SU-DHL-6 (cell line): Measurements from ENCODE around the gene SOX15.

ENCODE experiments used
- H2AFZ ChIP-seq: fragments of 200-600 bp; sonication (generic); 2 replicates; pipeline ENCODE4 v1.6.1; 2014; ENCODE audit warnings: low read depth, mild to moderate bottlenecking, moderate library complexity, mixed read lengths, antibody characterized with exemption, low read length; ENCODE audit not compliant: severe bottlenecking
- H3F3A ChIP-seq: fragments of 200-600 bp; shearing (Covaris generic); 2 replicates; pipeline ENCODE4 v1.6.0; 2016; ENCODE audit warnings: antibody characterized with exemption, mild to moderate bottlenecking; ENCODE audit not compliant: insufficient read depth
- H3K27ac ChIP-seq: fragments of 200-600 bp; sonication (generic); 2 replicates; pipeline ENCODE4 v1.5.1; 2016; ENCODE audit warnings: low read depth, mild to moderate bottlenecking, low read length, moderate library complexity, mixed read lengths
- H3K27me3 ChIP-seq: fragments of 200-600 bp; sonication (generic), shearing (Covaris generic); 2 replicates; pipeline ENCODE4 v1.6.0; 2014; ENCODE audit warnings: mild to moderate bottlenecking, low read length
- H3K36me3 ChIP-seq: fragments of 200-600 bp; sonication (generic); 2 replicates; pipeline ENCODE4 v1.6.1; 2014; ENCODE audit warnings: mild to moderate bottlenecking, low read length, mixed read lengths
- H3K4me2 ChIP-seq: fragments of 300-600, 200-600 bp; shearing (Covaris generic), sonication (generic); 2 replicates; pipeline ENCODE4 v1.6.0; 2014; ENCODE audit warnings: low read length, low read depth, mild to moderate bottlenecking; ENCODE audit not compliant: poor library complexity, severe bottlenecking
- H3K4me3 ChIP-seq: fragments of 200-600 bp; sonication (generic); 2 replicates; pipeline ENCODE4 v1.5.1; 2014; ENCODE audit warnings: antibody characterized with exemption, low read length, mild to moderate bottlenecking, mixed read lengths; ENCODE audit not compliant: insufficient read depth, poor library complexity, severe bottlenecking
- H3K79me2 ChIP-seq: fragments of 200-600 bp; sonication (generic); 2 replicates; pipeline ENCODE4 v1.6.1; 2014; ENCODE audit warnings: mild to moderate bottlenecking, low read length, moderate library complexity; ENCODE audit not compliant: insufficient read depth
- H3K9ac ChIP-seq: fragments of 200-600 bp; sonication (generic); 2 replicates; pipeline ENCODE4 v1.7.0; 2014; ENCODE audit warnings: mild to moderate bottlenecking, low read length
- H3K9me2 ChIP-seq: fragments of 200-600 bp; sonication (generic); replicated peaks from 2 replicates; pipeline ENCODE4 v1.6.1; 2014; ENCODE audit warnings: low read length; ENCODE audit not compliant: insufficient read depth
- H3K9me3 ChIP-seq: fragments of 200-600 bp; sonication (generic); 2 replicates; pipeline ENCODE4 v1.6.1; 2014; ENCODE audit warnings: low read length, mixed read lengths; ENCODE audit not compliant: insufficient read depth
- H4K20me1 ChIP-seq: fragments of 200-600 bp; sonication (generic); 2 replicates; pipeline ENCODE4 v1.6.1; 2014; ENCODE audit warnings: low read depth, mild to moderate bottlenecking, antibody characterized with exemption, low read length, moderate library complexity, mixed read lengths
- CTCF ChIP-seq: fragments of 200-600 bp; sonication (generic); IDR thresholded peaks from one replicate; pipeline ENCODE4 v1.5.1; 2017; ENCODE audit warnings: antibody characterized with exemption, mild to moderate bottlenecking, low read length, moderate library complexity; ENCODE audit not compliant: insufficient read depth, poor library complexity, severe bottlenecking
- EZH2phosphoT487 ChIP-seq: fragments of 200-600 bp; sonication (generic), shearing (Covaris generic); conservative IDR thresholded peaks from 2 replicates; pipeline ENCODE4 v1.6.1; 2018; ENCODE audit warnings: mild to moderate bottlenecking, antibody characterized with exemption, low read length, moderate library complexity, mixed read lengths

SOX15 gene

GRCh38 chr17:7629939-7630571, 40.2 kb upstream of the SOX15 start, which contains the start of gene SHBG:
SHBG (plus strand) TSS chr17:7630135; CDS start chr17:7630173, 38 bp downstream.
- H3K9ac ChIP-seq: no peak within 1 kb of the TSS

GRCh38 chr17:7627250-7628121, 37.6 kb upstream of the SOX15 start, which contains the start of gene SAT2:
SAT2 (minus strand) TSS chr17:7627821; CDS start chr17:7627635, 186 bp downstream.
- Histone ChIP-seq H3K9ac (peak within 1 kb of the TSS; percentile 74), H3K27me3 (no peaks in the 10 kb centered on the region), H3F3A (no peaks in the 10 kb centered on the region), H3K27ac (no peak within 1 kb of the TSS), H3K4me3 (peak within 1 kb of the TSS; percentile 72), H3K36me3 (no peaks in the 10 kb centered on the region), H3K79me2 (no peaks in the 10 kb centered on the region), H3K9me3 (no peaks in the 10 kb centered on the region), H4K20me1 (no peaks in the 10 kb centered on the region), H3K4me2 (peak within 1 kb of the TSS; percentile 87), H3K9me2 (no peaks in the 10 kb centered on the region), H2AFZ (peak within 1 kb of the TSS; percentile 95)
- TF ChIP-seq EZH2phosphoT487 (no peak), CTCF (no peak)

More at GRCh38 chr17:7629939-7630571, 40.2 kb upstream of the SOX15 start, which contains the start of gene SHBG:
- H3K9me2 ChIP-seq: no peaks in the 10 kb centered on the region
- H3F3A ChIP-seq: no peaks in the 10 kb centered on the region
- H3K27ac ChIP-seq: no peak within 1 kb of the TSS
- H3K4me3 ChIP-seq: no peak within 1 kb of the TSS
- H4K20me1 ChIP-seq: no peaks in the 10 kb centered on the region
- H3K4me2 ChIP-seq: no peak within 1 kb of the TSS
- TF ChIP-seq EZH2phosphoT487 (no peak), CTCF (no peak)
- no peak within 1 kb of the TSS for H2AFZ ChIP-seq
- no peaks in the 10 kb centered on the region for H3K36me3 ChIP-seq
- H3K79me2 ChIP-seq: no peaks in the 10 kb centered on the region
- no peaks in the 10 kb centered on the region for H3K27me3 ChIP-seq
- H3K9me3 ChIP-seq: no peaks in the 10 kb centered on the region

- Histone ChIP-seq H3K4me3 (peak overlapping the region; percentile 72), H2AFZ (peak overlapping the region; percentile 95)
Measured at GRCh38 chr17:7626956-7627249, 37.0 kb upstream of the SOX15 start.

More at GRCh38 chr17:7626956-7627249, 37.0 kb upstream of the SOX15 start:
- no peaks in the 10 kb centered on the region for H3F3A ChIP-seq
- no peaks in the 10 kb centered on the region for H3K27me3 ChIP-seq
- H3K36me3 ChIP-seq: no peaks in the 10 kb centered on the region
- peak overlapping the region; percentile 74 for H3K9ac ChIP-seq
- no peaks in the 10 kb centered on the region for H4K20me1 ChIP-seq
- H3K4me2 ChIP-seq: peak overlapping the region; percentile 87
- H3K9me3 ChIP-seq: no peaks in the 10 kb centered on the region
- H3K27ac ChIP-seq: no peak overlapping the region
- no peaks in the 10 kb centered on the region for H3K79me2 ChIP-seq
- TF ChIP-seq EZH2phosphoT487 (no peak), CTCF (no peak)
- no peaks in the 10 kb centered on the region for H3K9me2 ChIP-seq
